Measurements from ENCODE around the gene NKAIN1. TPM values are rescaled to one million over a fixed set of nuclear protein-coding genes. Genes with fewer than 3 reads are reported as not detected.

NKAIN1 gene
- total and polyA plus RNA-seq, 8 donors, result 0.08 TPM; not detected in 7

DNA sequence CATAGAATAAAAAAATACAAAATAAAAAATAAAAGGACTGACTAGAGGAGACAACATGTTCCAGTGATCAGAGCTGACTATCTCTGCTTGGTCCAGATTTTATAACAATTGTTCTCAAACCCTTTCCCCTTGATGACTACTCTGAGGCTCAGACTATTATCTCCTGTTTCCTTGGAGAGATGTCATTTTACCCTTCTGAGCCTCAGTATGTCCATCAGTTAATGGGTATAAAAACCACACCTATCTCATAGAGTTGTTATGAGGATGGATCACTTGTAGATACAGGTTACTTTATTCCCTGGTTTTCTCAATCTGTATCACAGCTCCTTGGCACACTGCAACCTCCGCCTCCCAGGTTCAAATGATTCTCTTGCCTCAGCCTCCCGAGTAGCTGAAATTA, 7.0 kb downstream of the NKAIN1 start:
- Histone ChIP-seq H3K9me3 (no peaks in the 10 kb centered on the region), H3K27ac (no peak overlapping the region), H3K4me3 (no peak overlapping the region), H3K36me3 (no peaks in the 10 kb centered on the region), H3K27me3 (peaks cover 0 to 52% (median 33%) of the 10 kb centered on the region in 3 donors), H3K4me1 (no peaks in the 10 kb centered on the region)
- TF ChIP-seq EP300 (IDR thresholded peaks at IDR 0.05) (no peak), POLR2AphosphoS5 (IDR thresholded peaks at IDR 0.05) (no peak), POLR2A (IDR thresholded peaks at IDR 0.05) (no peak)
- TF ChIP-seq, protein P1, sequence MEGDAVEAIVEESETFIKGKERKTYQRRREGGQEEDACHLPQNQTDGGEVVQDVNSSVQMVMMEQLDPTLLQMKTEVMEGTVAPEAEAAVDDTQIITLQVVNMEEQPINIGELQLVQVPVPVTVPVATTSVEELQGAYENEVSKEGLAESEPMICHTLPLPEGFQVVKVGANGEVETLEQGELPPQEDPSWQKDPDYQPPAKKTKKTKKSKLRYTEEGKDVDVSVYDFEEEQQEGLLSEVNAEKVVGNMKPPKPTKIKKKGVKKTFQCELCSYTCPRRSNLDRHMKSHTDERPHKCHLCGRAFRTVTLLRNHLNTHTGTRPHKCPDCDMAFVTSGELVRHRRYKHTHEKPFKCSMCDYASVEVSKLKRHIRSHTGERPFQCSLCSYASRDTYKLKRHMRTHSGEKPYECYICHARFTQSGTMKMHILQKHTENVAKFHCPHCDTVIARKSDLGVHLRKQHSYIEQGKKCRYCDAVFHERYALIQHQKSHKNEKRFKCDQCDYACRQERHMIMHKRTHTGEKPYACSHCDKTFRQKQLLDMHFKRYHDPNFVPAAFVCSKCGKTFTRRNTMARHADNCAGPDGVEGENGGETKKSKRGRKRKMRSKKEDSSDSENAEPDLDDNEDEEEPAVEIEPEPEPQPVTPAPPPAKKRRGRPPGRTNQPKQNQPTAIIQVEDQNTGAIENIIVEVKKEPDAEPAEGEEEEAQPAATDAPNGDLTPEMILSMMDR (IDR thresholded peaks at IDR 0.05), result no peak
- 79 to 96% (median 94%) methylated on average over 2 of the region's 2 CpGs for WGBS, 5 donors
- DNase-seq, result no peak
- intact Hi-C loops (cut with DNase I; ENCODE audit: low total_unique reads), result no loop called here

GRCh38 chr1:31231802-31232201, 7.9 kb downstream of the NKAIN1 start:
- no peak for TF ChIP-seq POLR2AphosphoS5 (IDR thresholded peaks at IDR 0.05)
- TF ChIP-seq, protein P1 (IDR thresholded peaks at IDR 0.05), result no peak
- TF ChIP-seq POLR2A (IDR thresholded peaks at IDR 0.05), result no peak
- no peak for TF ChIP-seq EP300 (IDR thresholded peaks at IDR 0.05)
- Histone ChIP-seq H3K4me3 (no peak overlapping the region), H3K36me3 (no peaks in the 10 kb centered on the region), H3K27ac (no peak overlapping the region), H3K9me3 (no peaks in the 10 kb centered on the region), H3K27me3 (peaks cover 0 to 43% (median 27%) of the 10 kb centered on the region in 3 donors), H3K4me1 (no peaks in the 10 kb centered on the region)
- intact Hi-C loops (cut with DNase I; ENCODE audit: low total_unique reads), result no loop called here
- no peak for DNase-seq
- 93 to 99% (median 93%) methylated on average over 5 of the region's 5 CpGs for WGBS, 5 donors

GRCh38 chr1:31230378-31230777, 9.3 kb downstream of the NKAIN1 start:
- H3K4me3 ChIP-seq, result no peak overlapping the region
- H3K27ac ChIP-seq, result no peak overlapping the region
- H3K4me1 ChIP-seq, result no peaks in the 10 kb centered on the region
- 62 to 70% (median 64%) methylated on average over 2 to 3 of the region's 3 CpGs for WGBS, 5 donors
- no peak for DNase-seq
- TF ChIP-seq EP300 (IDR thresholded peaks at IDR 0.05) (no peak), POLR2A (IDR thresholded peaks at IDR 0.05) (no peak), POLR2AphosphoS5 (IDR thresholded peaks at IDR 0.05) (no peak)
- TF ChIP-seq, protein P1 (IDR thresholded peaks at IDR 0.05), result no peak
- H3K36me3 ChIP-seq, result no peaks in the 10 kb centered on the region
- no peaks in the 10 kb centered on the region for H3K9me3 ChIP-seq
- H3K27me3 ChIP-seq, result peaks cover 0 to 30% (median 13%) of the 10 kb centered on the region in 3 donors
- intact Hi-C loops (cut with DNase I; ENCODE audit: low total_unique reads), result no loop called here

DNA sequence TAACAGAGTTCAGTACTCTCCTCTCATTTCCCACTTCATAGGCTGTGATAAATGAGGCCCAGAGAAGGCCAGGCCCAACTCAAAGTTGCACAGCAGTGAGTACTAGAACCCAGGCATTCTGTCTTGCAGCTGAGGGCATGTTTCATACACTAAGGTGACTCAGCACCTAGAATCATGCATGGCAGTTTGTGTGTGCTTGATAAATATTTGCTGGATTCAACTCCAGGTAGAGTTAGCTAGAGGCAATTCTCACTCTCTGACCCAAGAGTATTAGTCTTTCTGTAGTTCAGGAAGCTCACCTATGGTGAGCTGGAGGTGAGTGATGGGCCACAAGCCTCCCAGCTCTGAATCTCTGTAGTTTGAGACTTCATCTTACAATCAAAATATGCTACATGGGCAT, 10.7 kb downstream of the NKAIN1 start:
- Histone ChIP-seq H3K36me3 (no peaks in the 10 kb centered on the region), H3K4me3 (no peak overlapping the region), H3K9me3 (no peaks in the 10 kb centered on the region), H3K4me1 (no peaks in the 10 kb centered on the region), H3K27me3 (peaks cover 0 to 24% (median 4%) of the 10 kb centered on the region in 3 donors), H3K27ac (no peak overlapping the region)
- TF ChIP-seq POLR2A (IDR thresholded peaks at IDR 0.05) (no peak), POLR2AphosphoS5 (IDR thresholded peaks at IDR 0.05) (no peak), EP300 (IDR thresholded peaks at IDR 0.05) (no peak)
- TF ChIP-seq, protein P1 (IDR thresholded peaks at IDR 0.05), result no peak
- peak in 1 of 2 donors; percentile 38 for DNase-seq
- intact Hi-C loops (cut with DNase I; ENCODE audit: low total_unique reads), result no loop called here
